Stomach (tissue), 9 donors: ENCODE data around the gene CD72. TPM values are rescaled to one million over a fixed set of nuclear protein-coding genes. Genes with fewer than 3 reads are reported as not detected.
"Not testable (repeated sequence)": the region's sequence is repeated elsewhere in the genome, so short reads cannot be mapped to it uniquely, and the experiment has no call there.

Source experiments
- DNase-seq, 2 donors: peaks; one replicate each; pipeline versions ENCODE4 v3.0.0 to v3.0.0-alpha.2; 2013 to 2019
- H3K27ac ChIP-seq, 5 donors: fragments of 200-600 bp in 4 of 5; sonication (generic) in 4 of 5; one replicate each; pipeline ENCODE4 v1.5.1; 2013 to 2019; ENCODE audit warnings: mild to moderate bottlenecking in 1 of 5, moderate library complexity in 1 of 5
- H3K27me3 ChIP-seq, 3 donors: fragments of 200-600 bp; sonication (generic); one replicate each; pipeline ENCODE4 v1.5.1; 2017 to 2019; ENCODE audit warnings: mixed run types in 1 of 3
- H3K36me3 ChIP-seq, 4 donors: fragments of 200-600 bp; sonication (generic); 1 replicate in 3 of 4; 2 replicates in 1 of 4; pipeline ENCODE4 v1.5.1; 2016 to 2019
- H3K4me1 ChIP-seq, 4 donors: fragments of 200-600 bp; sonication (generic); one replicate each; pipeline ENCODE4 v1.5.1; 2016 to 2019
- H3K4me3 ChIP-seq, 4 donors: fragments of 200-600 bp; sonication (generic) in 3 of 4; one replicate each; pipeline ENCODE4 v1.5.1; 2016 to 2019; ENCODE audit warnings: mild to moderate bottlenecking in 1 of 4
- H3K9me3 ChIP-seq, 4 donors: fragments of 200-600 bp; sonication (generic); one replicate each; pipeline ENCODE4 v1.5.1; 2016 to 2019
- CTCF ChIP-seq, 7 experiments: fragments of 450-650 bp in 4 of 7; fragments of 200-600 bp in 3 of 7; sonication (generic) in 3 of 7; IDR thresholded peaks; one replicate each; pipeline ENCODE4 v1.5.1; 2016 to 2019; ENCODE audit warnings: antibody characterized with exemption in 7 of 7, control low read depth in 2 of 7, mild to moderate bottlenecking in 1 of 7
- EP300 ChIP-seq: sonication (generic); formaldehyde crosslinking; IDR thresholded peaks from one replicate; pipeline ENCODE4 v1.6.1; 2017; ENCODE audit warnings: antibody characterized with exemption
- POLR2A ChIP-seq, 4 donors: fragments of 450-650 bp; IDR thresholded peaks; one replicate each; pipeline ENCODE4 v1.6.1; 2016; ENCODE audit warnings: antibody characterized with exemption in 4 of 4, control low read depth in 2 of 4, mild to moderate bottlenecking in 1 of 4, moderate library complexity in 1 of 4
- POLR2AphosphoS5 ChIP-seq, 3 donors: sonication (generic); formaldehyde crosslinking; IDR thresholded peaks; one replicate each; pipeline ENCODE4 v1.6.1; 2016; ENCODE audit warnings: antibody characterized with exemption in 3 of 3
- WGBS, 5 donors: extraction: QIAGEN DNeasy Blood & Tissue Kit in 3 of 5; methylation state at CpG; one replicate each; pipeline versions ENCODE4 v1.1.5 to v1.1.7; 2013 to 2018; 5-methylcytosine and 5-hydroxymethylcytosine counted together
- intact Hi-C: fragments of 100-400 bp; cut with DNase I; formaldehyde crosslinking; loops from one replicate; pipeline ENCODE4 v1.15.1; 2023; ENCODE audit warnings: low total_unique reads
- polyA plus RNA-seq, 3 donors: library from polyadenylated mRNA; stranded (reverse); fragments of 200-250 nt; gene quantifications; one replicate each; pipeline ENCODE4 v1.2.3, GENCODE V29; 2013
- total RNA-seq, 5 donors: library from RNA; depleted of rRNA; stranded (reverse); fragments of >200 nt; gene quantifications; one replicate each; pipeline versions ENCODE4 v1.1.0 to v1.2.3, GENCODE V29; 2014 to 2016
- donor health status: healthy with polysubstance abuse.
- donor health status: Bipolar disorder and iron deficiency.
- donor health status: healthy.

CD72 gene
- total and polyA plus RNA-seq, 8 donors: 0.61 to 18.7 (median 2.8) TPM; not detected in 3

- Histone ChIP-seq H3K4me3 (no peak overlapping the region), H3K4me1 (peaks cover 18 to 25% (median 21%) of the 10 kb centered on the region in 4 donors), H3K27ac (peak overlapping the region in 1 of 5 donors; percentile 31), H3K9me3 (peaks cover 0 to 6% (median 2%) of the 10 kb centered on the region in 4 donors), H3K27me3 (no peaks in the 10 kb centered on the region), H3K36me3 (no peaks in the 10 kb centered on the region)
- intact Hi-C loops: no loop called here
- 52 to 77% (median 69%) methylated on average over 5 to 11 of the region's 11 CpGs for WGBS, 5 donors
- no peak for TF ChIP-seq POLR2A (IDR thresholded peaks at IDR 0.05)
- TF ChIP-seq EP300: no peak
- no peak for TF ChIP-seq POLR2AphosphoS5 (IDR thresholded peaks at IDR 0.05)
- TF ChIP-seq CTCF (IDR thresholded peaks at IDR 0.05): peak in 1 of 7 experiments; percentile 10
- DNase-seq: peak; percentile 46 to 63
Observed at GRCh38 chr9:35598866-35599590, 19.2 kb downstream of the CD72 start.

- DNase-seq, intact Hi-C loops: not testable (repeated sequence)
- H3K4me1 ChIP-seq: peaks cover 9 to 14% (median 12%) of the 10 kb centered on the region in 4 donors
Observed at GRCh38 chr9:35596907-35597306, 21.3 kb downstream of the CD72 start.

GRCh38 chr9:35594471-35594870, 23.7 kb downstream of the CD72 start:
- intact Hi-C loops: no loop called here
- Histone ChIP-seq H3K27ac (no peak overlapping the region), H3K4me3 (no peak overlapping the region), H3K27me3 (no peaks in the 10 kb centered on the region), H3K4me1 (peaks cover 9 to 11% (median 10%) of the 10 kb centered on the region in 4 donors), H3K9me3 (peaks cover 0 to 23% (median 16%) of the 10 kb centered on the region in 4 donors), H3K36me3 (peaks cover 0 to 9% (median 0%) of the 10 kb centered on the region in 4 donors)
- DNase-seq: no peak
- no peak for TF ChIP-seq CTCF (IDR thresholded peaks at IDR 0.05)
- no peak for TF ChIP-seq EP300
- no peak for TF ChIP-seq POLR2AphosphoS5 (IDR thresholded peaks at IDR 0.05)
- no peak for TF ChIP-seq POLR2A (IDR thresholded peaks at IDR 0.05)
- WGBS, 5 donors: 94 to 98% (median 95%) methylated on average over 4 of the region's 4 CpGs

More at GRCh38 chr9:35596907-35597306, 21.3 kb downstream of the CD72 start:
- 84 to 98% (median 93%) methylated on average over 1 to 2 of the region's 2 CpGs for WGBS, 5 donors
- H3K9me3 ChIP-seq: peaks cover 0 to 23% (median 16%) of the 10 kb centered on the region in 4 donors
- H3K27ac ChIP-seq, H3K36me3 ChIP-seq, H3K4me3 ChIP-seq, H3K27me3 ChIP-seq: not testable (repeated sequence)

DNA sequence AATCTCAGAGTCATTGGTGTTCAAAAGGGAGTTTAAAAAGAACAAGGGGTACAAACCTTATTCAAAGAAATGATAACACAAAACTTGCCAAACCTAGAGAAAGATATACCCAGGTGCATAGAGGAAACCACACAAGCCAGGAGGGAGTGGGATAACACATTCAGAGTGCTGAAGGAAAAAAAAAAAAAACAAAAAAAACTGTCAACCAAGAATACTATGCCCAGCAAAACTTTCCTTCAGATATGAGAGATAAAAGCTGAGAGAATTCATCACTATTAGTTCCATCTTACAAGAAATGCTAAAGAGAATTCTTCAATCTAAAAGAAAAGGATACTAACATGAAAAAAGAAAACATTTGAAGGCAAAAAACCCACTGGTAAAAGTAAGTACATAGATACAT, 24.6 kb downstream of the CD72 start:
- H3K4me1 ChIP-seq: peaks cover under 1 to 2% (median 2%) of the 10 kb centered on the region in 4 donors
- TF ChIP-seq CTCF (IDR thresholded peaks at IDR 0.05): no peak
- TF ChIP-seq POLR2AphosphoS5 (IDR thresholded peaks at IDR 0.05): no peak
- TF ChIP-seq EP300: no peak
- no peak for TF ChIP-seq POLR2A (IDR thresholded peaks at IDR 0.05)
- no peak for DNase-seq
- H3K36me3 ChIP-seq: peaks cover 0 to 9% (median 0%) of the 10 kb centered on the region in 4 donors
- H3K27me3 ChIP-seq: no peaks in the 10 kb centered on the region
- intact Hi-C loops: no loop called here
- peaks cover 0 to 23% (median 16%) of the 10 kb centered on the region in 4 donors for H3K9me3 ChIP-seq
- no peak overlapping the region for H3K27ac ChIP-seq
- no peak overlapping the region for H3K4me3 ChIP-seq

- H3K36me3 ChIP-seq, H3K4me1 ChIP-seq, H3K27me3 ChIP-seq, DNase-seq, H3K4me3 ChIP-seq, intact Hi-C loops, H3K27ac ChIP-seq: not testable (repeated sequence)
- H3K9me3 ChIP-seq: peaks cover 0 to 22% (median 15%) of the 10 kb centered on the region in 4 donors
- 80 to 92% (median 87%) methylated on average over 5 of the region's 5 CpGs for WGBS, 5 donors
Observed at GRCh38 chr9:35588506-35588905, 29.7 kb downstream of the CD72 start.

- H3K36me3 ChIP-seq, H3K27me3 ChIP-seq, DNase-seq, intact Hi-C loops, H3K4me3 ChIP-seq, H3K27ac ChIP-seq, H3K4me1 ChIP-seq: not testable (repeated sequence)
- H3K9me3 ChIP-seq: peaks cover 0 to 24% (median 17%) of the 10 kb centered on the region in 4 donors
- 78 to 93% (median 90%) methylated on average over 3 of the region's 3 CpGs for WGBS, 5 donors
Observed at GRCh38 chr9:35584681-35585080, 33.5 kb downstream of the CD72 start.

- H3K4me3 ChIP-seq, H3K36me3 ChIP-seq, intact Hi-C loops, H3K4me1 ChIP-seq, DNase-seq, H3K27me3 ChIP-seq, H3K27ac ChIP-seq: not testable (repeated sequence)
- peaks cover 0 to 31% (median 21%) of the 10 kb centered on the region in 4 donors for H3K9me3 ChIP-seq
- WGBS, 5 donors: 71 to 89% (median 85%) methylated on average over 4 to 6 of the region's 6 CpGs
Observed at GRCh38 chr9:35583521-35583920, 34.7 kb downstream of the CD72 start.

DNA sequence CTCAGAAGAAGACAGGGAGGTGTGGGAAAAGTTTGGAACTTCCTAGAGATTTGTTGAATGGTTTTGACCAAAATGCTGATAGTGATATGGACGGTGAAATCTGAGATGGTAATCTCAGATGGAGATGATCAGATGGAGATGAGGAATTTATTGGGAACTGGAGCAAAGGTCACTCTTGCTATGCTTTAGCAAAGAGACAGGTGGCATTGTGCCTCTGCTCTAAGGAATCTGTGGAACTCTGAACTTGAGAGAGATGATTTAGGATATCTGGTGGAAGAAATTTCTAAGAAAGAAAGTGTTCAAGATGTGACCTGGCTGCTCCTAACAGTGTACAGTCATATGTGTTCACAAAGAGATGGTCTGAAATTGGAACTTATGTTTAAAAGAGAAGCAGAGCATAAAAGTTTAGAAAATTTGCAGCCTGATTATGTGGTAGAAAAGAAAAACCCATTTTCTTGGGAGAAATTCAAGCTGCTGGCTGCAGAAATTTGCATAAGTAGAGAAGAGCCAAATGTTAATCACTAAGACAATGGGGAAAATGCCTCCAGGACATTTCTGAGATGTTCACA, 38.5 kb downstream of the CD72 start:
- 81 to 96% (median 86%) methylated on average over 1 of the region's 1 CpG for WGBS, 5 donors
- H3K4me1 ChIP-seq, DNase-seq, intact Hi-C loops, H3K27me3 ChIP-seq, H3K4me3 ChIP-seq, H3K36me3 ChIP-seq, H3K27ac ChIP-seq: not testable (repeated sequence)
- peaks cover 0 to 22% (median 16%) of the 10 kb centered on the region in 4 donors for H3K9me3 ChIP-seq
